K562 (cell line): ENCODE results near the gene ZNF790. TPM values are rescaled to one million over a fixed set of nuclear protein-coding genes. Genes with fewer than 3 reads are reported as not detected.
A peak's percentile ranks its signal among the peaks of the same experiment; 100 is the strongest.

Experiments used
- CGGBP1 ChIP-seq: fragments of 250-450 bp; sonication (Bioruptor Pico); IDR thresholded peaks from 2 replicates; pipeline ENCODE4 v1.9.0; 2021; ENCODE audit warnings: mild to moderate bottlenecking
- JUNB ChIP-seq: fragments of 450-650 bp; formaldehyde crosslinking; conservative IDR thresholded peaks from 2 replicates; pipeline ENCODE4 v1.4.0; 2020; ENCODE audit warnings: mild to moderate bottlenecking
- PHF20 ChIP-seq: fragments of 450-650 bp; IDR thresholded peaks from 2 replicates; pipeline ENCODE4 v1.6.1; 2018; ENCODE audit not compliant: partially characterized antibody
- REST ChIP-seq, 2 experiments: fragments of 450-650 bp; formaldehyde crosslinking in 1 of 2; IDR thresholded peaks; 2 replicates each; pipeline versions ENCODE4 v1.4.0 to v1.6.1; 2014 to 2020; ENCODE audit warnings: mild to moderate bottlenecking in 2 of 2, borderline replicate concordance in 1 of 2, low read depth in 1 of 2
- SMARCB1 ChIP-seq: IDR thresholded peaks from 2 replicates; pipeline ENCODE4 v1.6.1; 2011; ENCODE audit warnings: improper control_type of control experiment, low read depth; ENCODE audit not compliant: insufficient read length
- SRSF3 ChIP-seq: fragments of 200-400 bp; formaldehyde crosslinking; IDR thresholded peaks from 2 replicates; pipeline ENCODE4 v1.6.1; 2016; ENCODE audit warnings: mild to moderate bottlenecking, low read length, moderate library complexity; ENCODE audit not compliant: insufficient read depth
- ZBTB1 ChIP-seq: sonication (generic); formaldehyde crosslinking; IDR thresholded peaks from 2 replicates; pipeline ENCODE4 v1.8.1; 2023; ENCODE audit warnings: missing genetic modification reagents, low read depth, mild to moderate bottlenecking, borderline replicate concordance
- ZFX ChIP-seq: sonication (generic); formaldehyde crosslinking; IDR thresholded peaks from 2 replicates; pipeline ENCODE4 v1.8.0; 2022; ENCODE audit warnings: mild to moderate bottlenecking, missing genetic modification reagents, moderate library complexity
- polyA plus RNA-seq, 8 experiments: library from polyadenylated mRNA; depleted of rRNA in 4 of 8; stranded (reverse) in 5 of 8; unstranded in 3 of 8; fragments of >200 nt; fragmentation: Nextera tagmentation in 2 of 8; fragmentation: Illumina TruSeq in 1 of 8; extraction: Ambion mirVana in 2 of 8; extraction: Trizol in 1 of 8; gene quantifications; 2 replicates each; pipeline versions ENCODE4 v1.2.1 to v1.2.3, GENCODE V29; 2011 to 2014; ENCODE audit warnings: inconsistent platforms in 1 of 8, missing spikeins in 1 of 8
- total RNA-seq, 7 experiments: library from RNA; depleted of rRNA in 6 of 7; stranded (reverse); fragments of >200 nt in 6 of 7; fragmentation: Illumina TruSeq in 2 of 7; extraction: Trizol in 2 of 7; gene quantifications; 2 replicates each; pipeline versions ENCODE4 v1.2.1 to v1.2.3, GENCODE V29; 2011 to 2021; ENCODE audit warnings: low replicate concordance in 1 of 7
- TF ChIP-seq, protein P1 (sequence below): fragments of 450-650 bp; IDR thresholded peaks from 2 replicates; pipeline ENCODE4 v1.6.1; 2018; ENCODE audit not compliant: partially characterized antibody
- TF ChIP-seq, protein P2 (sequence below): fragments of 250-450 bp; sonication (Bioruptor Pico); IDR thresholded peaks from 2 replicates; pipeline ENCODE4 v1.5.0; 2021; ENCODE audit warnings: mild to moderate bottlenecking, borderline replicate concordance

Gene ZNF790
- total and polyA plus RNA-seq, 9 of the 15 experiments (the other 6 are each of a cell fraction or from before 2014, with no cell fraction given): 0.33 to 1.7 (median 0.53) TPM

GRCh38 chr19:36772311-36773222 lies 65.6 kb downstream of the ZNF790 start, which contains the start of gene ZNF850 (continued):
- TF ChIP-seq REST (IDR thresholded peaks at IDR 0.05; ENCODE audit: borderline replicate concordance): no peak
- TF ChIP-seq REST (CRISPR knock-in tag; IDR thresholded peaks at IDR 0.05; ENCODE audit: low read depth): no peak
- TF ChIP-seq PHF20: no peak
- TF ChIP-seq, protein P1, sequence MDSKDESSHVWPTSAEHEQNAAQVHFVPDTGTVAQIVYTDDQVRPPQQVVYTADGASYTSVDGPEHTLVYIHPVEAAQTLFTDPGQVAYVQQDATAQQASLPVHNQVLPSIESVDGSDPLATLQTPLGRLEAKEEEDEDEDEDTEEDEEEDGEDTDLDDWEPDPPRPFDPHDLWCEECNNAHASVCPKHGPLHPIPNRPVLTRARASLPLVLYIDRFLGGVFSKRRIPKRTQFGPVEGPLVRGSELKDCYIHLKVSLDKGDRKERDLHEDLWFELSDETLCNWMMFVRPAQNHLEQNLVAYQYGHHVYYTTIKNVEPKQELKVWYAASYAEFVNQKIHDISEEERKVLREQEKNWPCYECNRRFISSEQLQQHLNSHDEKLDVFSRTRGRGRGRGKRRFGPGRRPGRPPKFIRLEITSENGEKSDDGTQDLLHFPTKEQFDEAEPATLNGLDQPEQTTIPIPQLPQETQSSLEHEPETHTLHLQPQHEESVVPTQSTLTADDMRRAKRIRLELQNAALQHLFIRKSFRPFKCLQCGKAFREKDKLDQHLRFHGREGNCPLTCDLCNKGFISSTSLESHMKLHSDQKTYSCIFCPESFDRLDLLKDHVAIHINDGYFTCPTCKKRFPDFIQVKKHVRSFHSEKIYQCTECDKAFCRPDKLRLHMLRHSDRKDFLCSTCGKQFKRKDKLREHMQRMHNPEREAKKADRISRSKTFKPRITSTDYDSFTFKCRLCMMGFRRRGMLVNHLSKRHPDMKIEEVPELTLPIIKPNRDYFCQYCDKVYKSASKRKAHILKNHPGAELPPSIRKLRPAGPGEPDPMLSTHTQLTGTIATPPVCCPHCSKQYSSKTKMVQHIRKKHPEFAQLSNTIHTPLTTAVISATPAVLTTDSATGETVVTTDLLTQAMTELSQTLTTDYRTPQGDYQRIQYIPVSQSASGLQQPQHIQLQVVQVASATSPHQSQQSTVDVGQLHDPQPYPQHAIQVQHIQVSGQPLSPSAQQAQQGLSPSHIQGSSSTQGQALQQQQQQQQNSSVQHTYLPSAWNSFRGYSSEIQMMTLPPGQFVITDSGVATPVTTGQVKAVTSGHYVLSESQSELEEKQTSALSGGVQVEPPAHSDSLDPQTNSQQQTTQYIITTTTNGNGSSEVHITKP: no peak
- TF ChIP-seq ZBTB1 (CRISPR knock-in tag): no peak
- TF ChIP-seq CGGBP1 (CRISPR knock-in tag): no peak
- TF ChIP-seq ZFX: 0 out of 2 replicates have a peak, but pooled peaks have one; percentile 9
- no peak for TF ChIP-seq SMARCB1
- TF ChIP-seq, protein P2, sequence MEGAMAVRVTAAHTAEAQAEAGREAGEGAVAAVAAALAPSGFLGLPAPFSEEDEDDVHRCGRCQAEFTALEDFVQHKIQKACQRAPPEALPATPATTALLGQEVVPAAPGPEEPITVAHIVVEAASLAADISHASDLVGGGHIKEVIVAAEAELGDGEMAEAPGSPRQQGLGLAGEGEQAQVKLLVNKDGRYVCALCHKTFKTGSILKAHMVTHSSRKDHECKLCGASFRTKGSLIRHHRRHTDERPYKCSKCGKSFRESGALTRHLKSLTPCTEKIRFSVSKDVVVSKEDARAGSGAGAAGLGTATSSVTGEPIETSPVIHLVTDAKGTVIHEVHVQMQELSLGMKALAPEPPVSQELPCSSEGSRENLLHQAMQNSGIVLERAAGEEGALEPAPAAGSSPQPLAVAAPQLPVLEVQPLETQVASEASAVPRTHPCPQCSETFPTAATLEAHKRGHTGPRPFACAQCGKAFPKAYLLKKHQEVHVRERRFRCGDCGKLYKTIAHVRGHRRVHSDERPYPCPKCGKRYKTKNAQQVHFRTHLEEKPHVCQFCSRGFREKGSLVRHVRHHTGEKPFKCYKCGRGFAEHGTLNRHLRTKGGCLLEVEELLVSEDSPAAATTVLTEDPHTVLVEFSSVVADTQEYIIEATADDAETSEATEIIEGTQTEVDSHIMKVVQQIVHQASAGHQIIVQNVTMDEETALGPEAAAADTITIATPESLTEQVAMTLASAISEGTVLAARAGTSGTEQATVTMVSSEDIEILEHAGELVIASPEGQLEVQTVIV: no peak
- TF ChIP-seq JUNB (CRISPR knock-in tag): no peak
- TF ChIP-seq SRSF3: no peak
